ENCODE measurements around the gene ARHGAP33. TPM values are rescaled to one million over a fixed set of nuclear protein-coding genes. Genes with fewer than 3 reads are reported as not detected.
A peak's percentile ranks its signal among the peaks of the same experiment; 100 is the strongest.

The ARHGAP33 gene
- total RNA-seq, 4 donors from 2014 or later, result 3.3 to 11.2 (median 7.7) TPM

DNA sequence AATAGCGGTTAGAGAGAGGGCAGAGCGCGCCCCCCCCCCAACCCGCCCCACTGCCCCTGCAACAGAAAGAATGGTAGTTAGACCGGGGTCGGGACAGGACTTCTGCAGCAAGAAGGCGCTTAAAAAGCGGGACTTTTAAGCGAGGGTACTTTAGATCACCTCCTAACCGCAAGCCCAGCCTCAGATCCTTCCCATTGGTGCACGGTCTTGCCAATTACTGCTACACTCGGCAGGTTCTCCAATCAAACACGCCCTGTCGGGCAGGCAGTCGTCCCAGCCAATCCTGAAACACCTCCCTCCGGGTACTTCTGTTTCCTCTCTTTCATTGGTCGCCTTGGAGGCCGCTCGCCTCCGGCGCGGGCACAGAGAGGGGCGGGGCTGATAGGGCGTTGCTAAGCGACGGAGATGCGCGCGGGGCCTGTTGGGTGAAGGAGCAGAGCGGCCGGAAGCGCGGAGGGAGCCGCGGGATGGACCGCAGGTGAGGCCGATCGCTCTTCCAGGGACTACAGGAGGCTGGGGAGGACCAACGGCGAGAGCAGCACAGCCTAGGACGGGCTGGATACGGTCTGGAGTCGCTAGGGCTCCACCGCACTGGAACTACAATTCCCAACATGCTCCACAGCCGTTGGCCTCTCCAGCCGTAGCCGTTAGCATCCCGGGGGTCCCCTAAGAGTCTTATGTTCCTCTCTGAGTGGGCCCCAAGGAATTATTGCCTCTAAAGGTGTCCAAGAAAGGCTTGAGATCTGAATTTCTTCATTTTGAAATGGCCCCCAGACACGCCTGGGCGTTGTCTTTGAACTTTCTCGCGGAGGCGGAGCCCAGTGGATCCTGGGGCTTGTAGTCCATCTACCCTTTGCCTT lies 17.4 kb upstream of the ARHGAP33 start, which contains the start of gene PROSER3:
PROSER3 (plus strand) TSS at position 428 of the 860 bp plus-strand sequence; CDS start at position 468, 40 bp downstream.
- peaks cover 21 to 45% (median 27%) of the 10 kb centered on the region in 4 donors for H3K36me3 ChIP-seq
- peak; percentile 85 for TF ChIP-seq POLR2A (IDR thresholded peaks at IDR 0.05; ENCODE audit: low read depth)
- TF ChIP-seq POLR2AphosphoS5 (IDR thresholded peaks at IDR 0.05), result peak; percentile 82 to 95
- no peak for TF ChIP-seq EP300 (IDR thresholded peaks at IDR 0.05)
- no peak for TF ChIP-seq CTCF (IDR thresholded peaks at IDR 0.05)

GRCh38 chr19:35759697-35760096 lies 15.7 kb upstream of the ARHGAP33 start:
- Histone ChIP-seq H3K4me1 (peaks cover 30 to 49% (median 46%) of the 10 kb centered on the region in 4 donors), H3K4me3 (no peak overlapping the region), H3K36me3 (peaks cover 17 to 46% (median 23%) of the 10 kb centered on the region in 4 donors), H3K27ac (replicated peaks in 1 of 4) (no peak overlapping the region), H3K27me3 (no peaks in the 10 kb centered on the region), H3K9me3 (no peaks in the 10 kb centered on the region)
- intact Hi-C loops (cut with DNase I), result loop anchor here (5.0 kb wide), 1 partner anchor 168 kb away; no protein-coding TSS in a partner anchor
- TF ChIP-seq CTCF (IDR thresholded peaks at IDR 0.05) (no peak), POLR2AphosphoS5 (IDR thresholded peaks at IDR 0.05) (no peak), POLR2A (IDR thresholded peaks at IDR 0.05; ENCODE audit: low read depth) (no peak), EP300 (IDR thresholded peaks at IDR 0.05) (no peak)
- WGBS, result 100% methylated on average over 2 of the region's 2 CpGs
- no peak for DNase-seq (ENCODE audit: extremely low spot score)

More for the DNA sequence above, 17.4 kb upstream of the ARHGAP33 start, which contains the start of gene PROSER3:
- no peaks in the 10 kb centered on the region for H3K27me3 ChIP-seq
- peak; percentile 100 for DNase-seq (ENCODE audit: extremely low spot score)
- 1% methylated on average over 24 of the region's 53 CpGs for WGBS
- H3K4me1 ChIP-seq, result peaks cover 31 to 59% (median 53%) of the 10 kb centered on the region in 4 donors
- H3K4me3 ChIP-seq, result peak within 1 kb of the TSS; percentile 80 to 95 (median 89)
- intact Hi-C loops (cut with DNase I), result no loop called here
- peak within 1 kb of the TSS; percentile 93 to 99 (median 98) for H3K27ac ChIP-seq (replicated peaks in 1 of 4)
- H3K9me3 ChIP-seq, result no peaks in the 10 kb centered on the region

GRCh38 chr19:35760711-35761349 lies 14.5 kb upstream of the ARHGAP33 start:
- no peaks in the 10 kb centered on the region for H3K9me3 ChIP-seq
- H3K36me3 ChIP-seq, result peaks cover 23 to 57% (median 32%) of the 10 kb centered on the region in 4 donors
- peaks cover 23 to 37% (median 35%) of the 10 kb centered on the region in 4 donors for H3K4me1 ChIP-seq
- no peak for DNase-seq (ENCODE audit: extremely low spot score)
- H3K27me3 ChIP-seq, result no peaks in the 10 kb centered on the region
- H3K27ac ChIP-seq (replicated peaks in 1 of 4), result no peak overlapping the region
- H3K4me3 ChIP-seq, result no peak overlapping the region
- intact Hi-C loops (cut with DNase I), result loop anchor here (5.0 kb wide), 1 partner anchor 166 kb away; no protein-coding TSS in a partner anchor
- TF ChIP-seq EP300 (IDR thresholded peaks at IDR 0.05), result no peak
- no peak for TF ChIP-seq CTCF (IDR thresholded peaks at IDR 0.05)
- 97% methylated on average over 4 of the region's 4 CpGs for WGBS

GRCh38 chr19:35764432-35765315 lies 10.7 kb upstream of the ARHGAP33 start:
- 90% methylated on average over 16 of the region's 17 CpGs for WGBS
- Histone ChIP-seq H3K9me3 (no peaks in the 10 kb centered on the region), H3K36me3 (peaks cover 23 to 84% (median 41%) of the 10 kb centered on the region in 4 donors), H3K27me3 (no peaks in the 10 kb centered on the region), H3K4me3 (no peak overlapping the region), H3K4me1 (peaks cover 0 to 13% (median 7%) of the 10 kb centered on the region in 4 donors), H3K27ac (replicated peaks in 1 of 4) (no peak overlapping the region)
- intact Hi-C loops (cut with DNase I), result loop anchor here (5.0 kb wide), 1 partner anchor 163 kb away; no protein-coding TSS in a partner anchor
- no peak for DNase-seq (ENCODE audit: extremely low spot score)
- no peak for TF ChIP-seq POLR2AphosphoS5 (IDR thresholded peaks at IDR 0.05)
- no peak for TF ChIP-seq EP300 (IDR thresholded peaks at IDR 0.05)
- no peak for TF ChIP-seq POLR2A (IDR thresholded peaks at IDR 0.05; ENCODE audit: low read depth)
- TF ChIP-seq CTCF (IDR thresholded peaks at IDR 0.05), result no peak

Measured in esophagus muscularis mucosa (tissue), 4 donors.